Stimulated activated naive CD8-positive, alpha-beta T cell treated with anti-CD3 and anti-CD28 coated beads, Interleukin-15, Interleukin-2, amounts not matched to agents 100 ng/mL and 50 ng/mL, for 24 hours (primary cell): ENCODE results near the gene ZFP64.
"Not testable (repeated sequence)": the region's sequence is repeated elsewhere in the genome, so short reads cannot be mapped to it uniquely, and the experiment has no call there.

Source experiments
- H3K27ac Mint-ChIP-seq: one replicate; pipeline ENCODE4 v1.8.0; 2021; ENCODE audit warnings: mild to moderate bottlenecking, mixed read lengths
- H3K27me3 Mint-ChIP-seq: one replicate; pipeline ENCODE4 v1.8.0; 2021; ENCODE audit warnings: mixed read lengths
- H3K36me3 Mint-ChIP-seq: one replicate; pipeline ENCODE4 v1.8.0; 2021; ENCODE audit warnings: low read depth, mixed read lengths
- H3K4me1 Mint-ChIP-seq: one replicate; pipeline ENCODE4 v1.8.0; 2021; ENCODE audit warnings: low read depth, mixed read lengths
- H3K4me3 Mint-ChIP-seq: one replicate; pipeline ENCODE4 v1.8.0; 2021; ENCODE audit warnings: mild to moderate bottlenecking, mixed read lengths
- H3K9me3 Mint-ChIP-seq: one replicate; pipeline ENCODE4 v1.8.0; 2021; ENCODE audit warnings: mixed read lengths

Gene ZFP64

GRCh38 chr20:52152921-52153320 is 38.7 kb downstream of the ZFP64 start:
- Mint-ChIP-seq H3K27me3 (no peaks in the 10 kb centered on the region), H3K4me1 (no peaks in the 10 kb centered on the region), H3K4me3 (no peak overlapping the region), H3K9me3 (no peaks in the 10 kb centered on the region), H3K36me3 (peaks cover 45% of the 10 kb centered on the region), H3K27ac (no peak overlapping the region)

DNA sequence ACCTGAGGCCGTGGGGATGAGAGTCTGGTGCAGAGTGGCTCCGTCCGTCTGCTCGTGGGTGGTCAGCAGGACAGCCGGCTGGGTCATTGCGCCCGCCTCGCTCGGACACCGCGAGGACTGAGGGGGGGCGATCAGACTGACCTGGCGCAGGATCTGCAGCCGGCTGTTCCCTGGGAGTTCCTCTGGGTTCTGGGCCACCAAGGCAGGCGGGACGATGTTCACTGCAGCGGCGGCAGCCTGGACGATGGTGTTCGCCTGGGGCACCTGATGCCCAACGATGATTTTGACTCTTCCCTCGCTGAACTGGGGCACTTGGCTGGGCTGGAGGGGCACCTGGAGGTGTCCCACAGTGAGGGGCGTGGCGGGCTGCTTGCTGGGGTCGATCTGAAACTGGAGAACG is 39.2 kb downstream of the ZFP64 start:
- Mint-ChIP-seq H3K9me3 (no peaks in the 10 kb centered on the region), H3K4me1 (no peaks in the 10 kb centered on the region), H3K27me3 (no peaks in the 10 kb centered on the region), H3K4me3 (no peak overlapping the region), H3K36me3 (peaks cover 40% of the 10 kb centered on the region), H3K27ac (no peak overlapping the region)

DNA sequence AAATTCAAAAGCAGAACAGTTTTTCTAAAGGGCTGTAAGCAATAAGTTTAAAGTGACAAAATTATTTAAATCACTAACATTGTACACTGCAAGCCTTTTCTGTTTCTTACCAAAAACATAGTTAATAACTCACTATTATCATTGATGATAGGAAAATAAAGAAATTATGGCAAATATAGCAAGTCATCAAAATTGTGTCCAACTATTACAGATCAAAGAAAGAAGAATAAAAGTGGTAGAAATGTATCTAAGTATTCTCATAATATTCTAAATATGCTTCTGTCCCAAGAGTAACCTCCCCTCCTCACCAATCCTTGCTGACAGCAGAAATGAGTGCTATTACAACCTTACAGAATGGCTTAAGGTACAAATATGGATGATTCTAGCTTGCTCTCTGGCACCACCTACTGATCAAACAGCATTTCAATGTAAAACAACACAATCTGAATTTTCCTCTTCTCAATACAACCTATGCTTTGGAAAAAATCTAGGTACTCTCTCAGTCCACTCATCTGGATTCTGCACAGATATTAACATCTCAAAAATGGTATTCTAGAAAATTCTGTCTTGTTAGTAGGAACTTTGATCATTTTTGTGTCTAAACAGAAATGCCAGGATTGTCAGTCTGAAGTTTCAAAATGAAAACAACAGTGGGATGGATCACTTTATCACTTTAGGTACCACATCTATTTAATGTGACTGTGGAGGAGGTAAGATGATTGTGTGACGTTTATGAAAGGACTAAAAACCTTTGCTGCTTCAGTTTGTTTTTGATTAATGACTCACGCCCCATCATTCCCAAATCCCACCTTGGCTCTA is 40.9 kb downstream of the ZFP64 start:
- H3K36me3 Mint-ChIP-seq: peaks cover 26% of the 10 kb centered on the region
- no peaks in the 10 kb centered on the region for H3K9me3 Mint-ChIP-seq
- no peak overlapping the region for H3K27ac Mint-ChIP-seq
- H3K4me1 Mint-ChIP-seq: no peaks in the 10 kb centered on the region
- no peak overlapping the region for H3K4me3 Mint-ChIP-seq
- H3K27me3 Mint-ChIP-seq: no peaks in the 10 kb centered on the region

DNA sequence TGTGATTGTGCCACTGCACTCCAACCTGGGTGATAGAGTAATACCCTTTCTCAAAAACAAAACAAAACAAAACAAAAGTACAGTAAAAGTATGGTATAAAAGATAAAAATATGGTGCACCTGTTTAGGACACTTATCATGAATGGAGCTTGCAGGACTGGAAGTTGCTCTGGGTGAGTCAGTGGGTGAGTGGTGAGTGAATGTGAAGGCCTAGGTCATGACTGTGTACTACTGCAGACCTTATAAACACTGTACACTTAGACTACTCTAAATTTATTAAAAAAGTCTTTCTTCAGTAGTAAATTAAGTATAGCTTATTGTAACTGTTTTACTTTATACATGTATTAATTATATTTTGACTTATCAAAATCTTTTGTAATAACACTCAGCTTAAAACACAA is 46.0 kb downstream of the ZFP64 start:
- H3K4me1 Mint-ChIP-seq: peaks cover 3% of the 10 kb centered on the region

DNA sequence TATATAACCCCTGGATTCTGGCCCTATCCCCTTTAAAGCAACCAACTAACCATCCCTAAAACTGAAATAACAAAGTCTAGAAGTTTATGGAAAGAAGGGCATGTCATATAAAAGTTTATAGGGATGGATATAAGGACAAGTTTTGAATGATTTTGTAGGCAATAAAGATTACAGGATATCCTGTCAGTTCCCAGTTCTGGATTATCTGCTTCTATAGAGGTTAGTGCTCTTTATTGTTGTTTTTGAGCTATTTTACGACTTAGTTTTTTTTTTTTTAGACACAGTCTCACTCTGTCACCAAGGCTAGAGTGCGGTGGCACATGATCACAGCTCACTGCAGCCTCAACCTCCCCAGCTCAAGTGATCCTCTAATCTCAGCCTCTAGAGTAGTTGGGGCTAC is 48.3 kb downstream of the ZFP64 start:
- H3K27me3 Mint-ChIP-seq: no peaks in the 10 kb centered on the region
- H3K36me3 Mint-ChIP-seq: peaks cover 8% of the 10 kb centered on the region
- H3K4me1 Mint-ChIP-seq: peaks cover 3% of the 10 kb centered on the region
- H3K9me3 Mint-ChIP-seq: no peaks in the 10 kb centered on the region
- H3K27ac Mint-ChIP-seq: no peak overlapping the region
- H3K4me3 Mint-ChIP-seq: no peak overlapping the region

More for the DNA sequence above, 46.0 kb downstream of the ZFP64 start:
- Mint-ChIP-seq H3K9me3 (no peaks in the 10 kb centered on the region), H3K4me3 (no peak overlapping the region), H3K27ac (no peak overlapping the region), H3K36me3 (peaks cover 10% of the 10 kb centered on the region), H3K27me3 (no peaks in the 10 kb centered on the region)

DNA sequence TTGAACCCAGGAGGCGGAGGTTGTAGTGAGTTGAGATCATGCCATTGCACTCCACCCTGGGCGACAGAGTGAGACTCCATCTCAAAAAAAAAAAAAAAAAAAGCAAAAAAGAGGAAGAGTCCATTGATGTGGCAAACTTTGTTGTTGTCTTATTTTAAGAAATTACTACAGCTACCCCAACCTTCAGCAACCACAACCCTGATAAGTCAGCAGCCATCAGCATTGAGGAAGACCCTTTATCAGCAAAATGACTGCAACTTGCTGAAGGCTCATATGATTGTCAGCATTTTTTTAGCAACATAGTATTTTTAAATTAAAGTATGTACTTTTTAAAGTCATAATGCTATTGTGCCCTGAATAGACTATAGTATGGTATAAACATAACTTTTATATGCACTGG is 48.8 kb downstream of the ZFP64 start:
- Mint-ChIP-seq H3K36me3 (peaks cover 8% of the 10 kb centered on the region), H3K9me3 (no peaks in the 10 kb centered on the region), H3K4me1 (peaks cover 3% of the 10 kb centered on the region), H3K27me3 (no peaks in the 10 kb centered on the region), H3K27ac (no peak overlapping the region), H3K4me3 (no peak overlapping the region)

- Mint-ChIP-seq H3K27me3 (no peaks in the 10 kb centered on the region), H3K9me3 (no peaks in the 10 kb centered on the region)
Observed at GRCh38 chr20:52139986-52140385, 51.6 kb downstream of the ZFP64 start.

DNA sequence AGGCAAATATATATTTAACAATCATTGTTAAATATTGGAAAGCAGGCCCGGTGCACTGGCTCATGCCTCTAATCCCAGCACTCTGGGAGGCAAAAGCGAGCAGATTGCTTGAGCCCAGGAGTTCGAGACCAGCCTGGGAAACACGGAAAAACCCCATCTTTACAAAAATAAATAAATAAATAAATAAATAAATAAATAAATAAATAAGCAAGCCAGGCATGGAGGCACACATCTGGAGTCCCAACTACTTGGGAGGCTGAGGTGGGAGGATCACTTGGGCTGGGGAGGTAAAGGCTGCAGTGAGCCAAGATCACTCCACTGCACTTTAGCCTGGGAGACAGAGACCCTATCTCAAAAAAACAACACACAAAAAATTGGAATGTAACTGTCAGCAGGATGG is 53.7 kb downstream of the ZFP64 start:
- Mint-ChIP-seq H3K27ac (no peak overlapping the region), H3K4me3 (no peak overlapping the region), H3K36me3 (peaks cover 8% of the 10 kb centered on the region), H3K27me3 (no peaks in the 10 kb centered on the region), H3K4me1 (peaks cover under 1% of the 10 kb centered on the region), H3K9me3 (no peaks in the 10 kb centered on the region)

More at GRCh38 chr20:52139986-52140385, 51.6 kb downstream of the ZFP64 start:
- peaks cover 8% of the 10 kb centered on the region for H3K36me3 Mint-ChIP-seq
- H3K4me1 Mint-ChIP-seq: peaks cover 3% of the 10 kb centered on the region
- no peak overlapping the region for H3K27ac Mint-ChIP-seq
- H3K4me3 Mint-ChIP-seq: no peak overlapping the region

- H3K9me3 Mint-ChIP-seq, H3K4me1 Mint-ChIP-seq, H3K27me3 Mint-ChIP-seq, H3K36me3 Mint-ChIP-seq, H3K4me3 Mint-ChIP-seq, H3K27ac Mint-ChIP-seq: not testable (repeated sequence)
Observed at GRCh38 chr20:52133714-52134113, 57.9 kb downstream of the ZFP64 start.

GRCh38 chr20:52132337-52132736 is 59.2 kb downstream of the ZFP64 start:
- no peaks in the 10 kb centered on the region for H3K36me3 Mint-ChIP-seq
- no peak overlapping the region for H3K27ac Mint-ChIP-seq
- no peaks in the 10 kb centered on the region for H3K9me3 Mint-ChIP-seq
- no peaks in the 10 kb centered on the region for H3K27me3 Mint-ChIP-seq
- H3K4me3 Mint-ChIP-seq: no peak overlapping the region
- peaks cover 8% of the 10 kb centered on the region for H3K4me1 Mint-ChIP-seq

- no peaks in the 10 kb centered on the region for H3K9me3 Mint-ChIP-seq
- H3K36me3 Mint-ChIP-seq: no peaks in the 10 kb centered on the region
- H3K27me3 Mint-ChIP-seq: no peaks in the 10 kb centered on the region
Observed at GRCh38 chr20:52131048-52131643, 60.4 kb downstream of the ZFP64 start.

GRCh38 chr20:52130406-52130805 is 61.2 kb downstream of the ZFP64 start:
- H3K4me3 Mint-ChIP-seq: no peak overlapping the region
- H3K9me3 Mint-ChIP-seq: no peaks in the 10 kb centered on the region
- peaks cover 15% of the 10 kb centered on the region for H3K4me1 Mint-ChIP-seq
- no peaks in the 10 kb centered on the region for H3K27me3 Mint-ChIP-seq
- H3K27ac Mint-ChIP-seq: no peak overlapping the region
- no peaks in the 10 kb centered on the region for H3K36me3 Mint-ChIP-seq

More at GRCh38 chr20:52131048-52131643, 60.4 kb downstream of the ZFP64 start:
- Mint-ChIP-seq H3K4me3 (no peak overlapping the region), H3K4me1 (peaks cover 15% of the 10 kb centered on the region), H3K27ac (no peak overlapping the region)

GRCh38 chr20:52129611-52130010 is 62.0 kb downstream of the ZFP64 start:
- H3K4me3 Mint-ChIP-seq: no peak overlapping the region
- peaks cover 15% of the 10 kb centered on the region for H3K4me1 Mint-ChIP-seq
- H3K27ac Mint-ChIP-seq: peak overlapping the region; percentile 45

GRCh38 chr20:52127309-52127708 is 64.3 kb downstream of the ZFP64 start:
- no peak overlapping the region for H3K27ac Mint-ChIP-seq

More at GRCh38 chr20:52129611-52130010, 62.0 kb downstream of the ZFP64 start:
- H3K9me3 Mint-ChIP-seq: no peaks in the 10 kb centered on the region
- H3K36me3 Mint-ChIP-seq: no peaks in the 10 kb centered on the region
- H3K27me3 Mint-ChIP-seq: no peaks in the 10 kb centered on the region

GRCh38 chr20:52124821-52125220 is 66.8 kb downstream of the ZFP64 start:
- Mint-ChIP-seq H3K36me3 (peaks cover 4% of the 10 kb centered on the region), H3K4me1 (peaks cover 15% of the 10 kb centered on the region), H3K27ac (no peak overlapping the region), H3K27me3 (no peaks in the 10 kb centered on the region), H3K9me3 (no peaks in the 10 kb centered on the region), H3K4me3 (no peak overlapping the region)

More at GRCh38 chr20:52127309-52127708, 64.3 kb downstream of the ZFP64 start:
- no peaks in the 10 kb centered on the region for H3K27me3 Mint-ChIP-seq
- H3K4me1 Mint-ChIP-seq: peaks cover 15% of the 10 kb centered on the region
- peaks cover 4% of the 10 kb centered on the region for H3K36me3 Mint-ChIP-seq
- no peaks in the 10 kb centered on the region for H3K9me3 Mint-ChIP-seq
- H3K4me3 Mint-ChIP-seq: no peak overlapping the region
